ENCODE data around the gene OR1C1.
"Not testable (repeated sequence)": the region's sequence is repeated elsewhere in the genome, so short reads cannot be mapped to it uniquely, and the experiment has no call there.

Gene OR1C1

GRCh38 chr1:247760456-247760855 lies at the start of gene OR1C1:
OR1C1 (minus strand) TSS chr1:247760556; CDS start chr1:247758406, 2,150 bp downstream.
- Histone ChIP-seq H3K27me3 (ENCODE audit: control insufficient read depth in 1 of 2, insufficient read depth in 2 of 2, low read length in 2 of 2) (no peaks in the 10 kb centered on the region), H3K9ac (ENCODE audit: low read length) (no peak within 1 kb of the TSS), H3K36me3 (ENCODE audit: insufficient read depth, low read length) (no peaks in the 10 kb centered on the region), H3K9me3 (ENCODE audit: low read length) (no peaks in the 10 kb centered on the region), H3K4me3 (ENCODE audit: low read depth in 1 of 2, low read length in 2 of 2) (no peak within 1 kb of the TSS), H3K4me1 (ENCODE audit: insufficient read depth, low read length) (no peaks in the 10 kb centered on the region), H3K27ac (ENCODE audit: low read depth, low read length) (no peak within 1 kb of the TSS)

GRCh38 chr1:247797518-247797917 lies 37.2 kb upstream of the OR1C1 start:
- no peak overlapping the region for H3K27ac ChIP-seq (ENCODE audit: low read depth, low read length)
- H3K9me3 ChIP-seq (ENCODE audit: low read length), result no peaks in the 10 kb centered on the region
- no peaks in the 10 kb centered on the region for H3K27me3 ChIP-seq (ENCODE audit: control insufficient read depth in 1 of 2, insufficient read depth in 2 of 2, low read length in 2 of 2)
- H3K4me3 ChIP-seq (ENCODE audit: low read depth in 1 of 2, low read length in 2 of 2), result no peak overlapping the region
- H3K4me1 ChIP-seq (ENCODE audit: insufficient read depth, low read length), result no peaks in the 10 kb centered on the region
- no peaks in the 10 kb centered on the region for H3K36me3 ChIP-seq (ENCODE audit: insufficient read depth, low read length)
- H3K9ac ChIP-seq (ENCODE audit: low read length), result no peak overlapping the region

GRCh38 chr1:247769603-247770002 lies 9.2 kb upstream of the OR1C1 start:
- Histone ChIP-seq H3K36me3 (ENCODE audit: insufficient read depth, low read length) (no peaks in the 10 kb centered on the region), H3K4me1 (ENCODE audit: insufficient read depth, low read length) (no peaks in the 10 kb centered on the region), H3K9me3 (ENCODE audit: low read length) (no peaks in the 10 kb centered on the region), H3K4me3 (ENCODE audit: low read depth in 1 of 2, low read length in 2 of 2) (no peak overlapping the region), H3K27me3 (ENCODE audit: control insufficient read depth in 1 of 2, insufficient read depth in 2 of 2, low read length in 2 of 2) (no peaks in the 10 kb centered on the region), H3K27ac (ENCODE audit: low read depth, low read length) (no peak overlapping the region), H3K9ac (ENCODE audit: low read length) (no peak overlapping the region)

GRCh38 chr1:247754311-247754710 lies 6.0 kb downstream of the OR1C1 start:
- H3K36me3 ChIP-seq (ENCODE audit: insufficient read depth, low read length); H3K9me3 ChIP-seq (ENCODE audit: low read length); H3K4me3 ChIP-seq (ENCODE audit: low read depth in 1 of 2, low read length in 2 of 2); H3K4me1 ChIP-seq (ENCODE audit: insufficient read depth, low read length); H3K27me3 ChIP-seq (ENCODE audit: control insufficient read depth in 1 of 2, insufficient read depth in 2 of 2, low read length in 2 of 2); H3K9ac ChIP-seq (ENCODE audit: low read length); H3K27ac ChIP-seq (ENCODE audit: low read depth, low read length): not testable (repeated sequence)

- Histone ChIP-seq H3K4me3 (ENCODE audit: low read depth in 1 of 2, low read length in 2 of 2) (no peak overlapping the region), H3K9me3 (ENCODE audit: low read length) (no peaks in the 10 kb centered on the region), H3K9ac (ENCODE audit: low read length) (no peak overlapping the region), H3K36me3 (ENCODE audit: insufficient read depth, low read length) (no peaks in the 10 kb centered on the region), H3K4me1 (ENCODE audit: insufficient read depth, low read length) (no peaks in the 10 kb centered on the region), H3K27me3 (ENCODE audit: control insufficient read depth in 1 of 2, insufficient read depth in 2 of 2, low read length in 2 of 2) (no peaks in the 10 kb centered on the region), H3K27ac (ENCODE audit: low read depth, low read length) (no peak overlapping the region)
These were observed 10.5 kb downstream of the OR1C1 start for GRCh38 chr1:247749870-247750269.

- H3K27me3 ChIP-seq (ENCODE audit: control insufficient read depth in 1 of 2, insufficient read depth in 2 of 2, low read length in 2 of 2), result no peaks in the 10 kb centered on the region
- H3K27ac ChIP-seq (ENCODE audit: low read depth, low read length), result no peak within 1 kb of the TSS
- H3K36me3 ChIP-seq (ENCODE audit: insufficient read depth, low read length), result no peaks in the 10 kb centered on the region
- no peaks in the 10 kb centered on the region for H3K4me1 ChIP-seq (ENCODE audit: insufficient read depth, low read length)
- no peak within 1 kb of the TSS for H3K9ac ChIP-seq (ENCODE audit: low read length)
- H3K4me3 ChIP-seq (ENCODE audit: low read depth in 1 of 2, low read length in 2 of 2), result no peak within 1 kb of the TSS
- H3K9me3 ChIP-seq (ENCODE audit: low read length), result no peaks in the 10 kb centered on the region
These were observed 12.3 kb downstream of the OR1C1 start, which contains the start of gene OR14A2 for GRCh38 chr1:247748041-247748440. OR14A2 (minus strand) TSS chr1:247748141.

GRCh38 chr1:247747616-247748015 lies 12.7 kb downstream of the OR1C1 start:
- Histone ChIP-seq H3K9me3 (ENCODE audit: low read length) (no peaks in the 10 kb centered on the region), H3K4me3 (ENCODE audit: low read depth in 1 of 2, low read length in 2 of 2) (no peak overlapping the region), H3K27me3 (ENCODE audit: control insufficient read depth in 1 of 2, insufficient read depth in 2 of 2, low read length in 2 of 2) (no peaks in the 10 kb centered on the region), H3K27ac (ENCODE audit: low read depth, low read length) (no peak overlapping the region), H3K4me1 (ENCODE audit: insufficient read depth, low read length) (no peaks in the 10 kb centered on the region), H3K9ac (ENCODE audit: low read length) (no peak overlapping the region), H3K36me3 (ENCODE audit: insufficient read depth, low read length) (no peaks in the 10 kb centered on the region)

- Histone ChIP-seq H3K9ac (ENCODE audit: low read length) (no peak overlapping the region), H3K27ac (ENCODE audit: low read depth, low read length) (no peak overlapping the region), H3K4me1 (ENCODE audit: insufficient read depth, low read length) (no peaks in the 10 kb centered on the region), H3K9me3 (ENCODE audit: low read length) (no peaks in the 10 kb centered on the region), H3K4me3 (ENCODE audit: low read depth in 1 of 2, low read length in 2 of 2) (no peak overlapping the region), H3K27me3 (ENCODE audit: control insufficient read depth in 1 of 2, insufficient read depth in 2 of 2, low read length in 2 of 2) (no peaks in the 10 kb centered on the region), H3K36me3 (ENCODE audit: insufficient read depth, low read length) (no peaks in the 10 kb centered on the region)
These were observed 13.9 kb downstream of the OR1C1 start for GRCh38 chr1:247746391-247746935.

- H3K4me1 ChIP-seq (ENCODE audit: insufficient read depth, low read length); H3K9me3 ChIP-seq (ENCODE audit: low read length); H3K27ac ChIP-seq (ENCODE audit: low read depth, low read length); H3K36me3 ChIP-seq (ENCODE audit: insufficient read depth, low read length); H3K27me3 ChIP-seq (ENCODE audit: control insufficient read depth in 1 of 2, insufficient read depth in 2 of 2, low read length in 2 of 2); H3K4me3 ChIP-seq (ENCODE audit: low read depth in 1 of 2, low read length in 2 of 2); H3K9ac ChIP-seq (ENCODE audit: low read length): not testable (repeated sequence)
These were observed 18.1 kb downstream of the OR1C1 start for GRCh38 chr1:247742215-247742760.

GRCh38 chr1:247741756-247742155 lies 18.6 kb downstream of the OR1C1 start:
- Histone ChIP-seq H3K27me3 (ENCODE audit: control insufficient read depth in 1 of 2, insufficient read depth in 2 of 2, low read length in 2 of 2) (no peaks in the 10 kb centered on the region), H3K27ac (ENCODE audit: low read depth, low read length) (no peak overlapping the region), H3K4me3 (ENCODE audit: low read depth in 1 of 2, low read length in 2 of 2) (no peak overlapping the region), H3K4me1 (ENCODE audit: insufficient read depth, low read length) (no peaks in the 10 kb centered on the region), H3K36me3 (ENCODE audit: insufficient read depth, low read length) (no peaks in the 10 kb centered on the region), H3K9me3 (ENCODE audit: low read length) (no peaks in the 10 kb centered on the region), H3K9ac (ENCODE audit: low read length) (no peak overlapping the region)

- Histone ChIP-seq H3K36me3 (ENCODE audit: insufficient read depth, low read length) (no peaks in the 10 kb centered on the region), H3K4me1 (ENCODE audit: insufficient read depth, low read length) (no peaks in the 10 kb centered on the region), H3K9ac (ENCODE audit: low read length) (no peak overlapping the region), H3K4me3 (ENCODE audit: low read depth in 1 of 2, low read length in 2 of 2) (no peak overlapping the region), H3K9me3 (ENCODE audit: low read length) (no peaks in the 10 kb centered on the region), H3K27ac (ENCODE audit: low read depth, low read length) (no peak overlapping the region), H3K27me3 (ENCODE audit: control insufficient read depth in 1 of 2, insufficient read depth in 2 of 2, low read length in 2 of 2) (no peaks in the 10 kb centered on the region)
These were observed 19.6 kb downstream of the OR1C1 start for GRCh38 chr1:247740721-247741120.

GRCh38 chr1:247738315-247738714 lies 22.0 kb downstream of the OR1C1 start, which contains the start of gene OR14K1:
OR14K1 (plus strand) TSS chr1:247738615; CDS start chr1:247738615, 0 bp downstream.
- H3K4me1 ChIP-seq (ENCODE audit: insufficient read depth, low read length), result no peaks in the 10 kb centered on the region
- no peak within 1 kb of the TSS for H3K27ac ChIP-seq (ENCODE audit: low read depth, low read length)
- no peak within 1 kb of the TSS for H3K4me3 ChIP-seq (ENCODE audit: low read depth in 1 of 2, low read length in 2 of 2)
- no peaks in the 10 kb centered on the region for H3K27me3 ChIP-seq (ENCODE audit: control insufficient read depth in 1 of 2, insufficient read depth in 2 of 2, low read length in 2 of 2)
- no peaks in the 10 kb centered on the region for H3K36me3 ChIP-seq (ENCODE audit: insufficient read depth, low read length)
- no peak within 1 kb of the TSS for H3K9ac ChIP-seq (ENCODE audit: low read length)
- H3K9me3 ChIP-seq (ENCODE audit: low read length), result no peaks in the 10 kb centered on the region
